ENCODE measurements around the gene ITLN1.
"Not testable (repeated sequence)": the region's sequence is repeated elsewhere in the genome, so short reads cannot be mapped to it uniquely, and the experiment has no call there.

The ITLN1 gene

DNA sequence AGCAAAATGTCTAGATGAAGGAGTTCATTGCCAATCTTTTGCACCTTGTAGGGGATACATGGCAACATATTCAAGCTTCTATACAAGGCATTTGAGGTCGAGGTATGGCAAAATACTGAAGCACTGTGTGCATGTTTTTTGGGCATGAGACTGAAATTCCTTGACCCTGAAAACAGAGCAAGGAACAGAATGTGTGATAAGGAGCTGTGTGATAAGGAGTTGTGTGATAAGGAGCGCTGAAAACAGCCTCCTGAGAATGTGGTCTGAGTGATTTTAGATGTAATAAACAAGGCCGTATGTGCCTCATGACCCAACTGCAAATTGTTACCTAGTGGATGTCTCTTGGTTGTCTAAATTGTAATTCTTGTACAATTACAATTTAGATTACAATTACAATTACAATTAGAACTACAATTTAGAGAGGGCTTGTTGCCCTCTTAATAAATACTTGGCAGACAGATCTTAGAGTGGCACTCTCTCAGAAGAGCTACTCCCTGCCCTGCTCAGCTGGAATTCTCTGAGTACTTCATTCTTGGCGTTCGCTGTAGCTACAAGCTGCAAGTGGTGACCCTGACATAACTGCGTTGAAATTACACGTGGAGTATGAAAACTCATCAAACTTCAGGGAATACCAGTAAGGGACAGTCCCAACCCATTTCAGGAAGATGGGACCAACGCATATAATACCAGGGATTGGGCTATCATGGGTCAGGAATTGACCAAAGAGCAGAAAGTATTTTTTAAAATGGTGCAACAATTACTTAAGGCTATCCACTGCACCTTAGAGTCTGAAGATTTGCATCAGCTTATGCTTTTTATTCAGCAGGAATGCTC lies 20.0 kb upstream of the ITLN1 start:
- Histone ChIP-seq H3K36me3 (ENCODE audit: control insufficient read depth in 1 of 2, insufficient read depth in 2 of 2, low read length in 2 of 2) (no peaks in the 10 kb centered on the region), H3K27me3 (ENCODE audit: low read depth, low read length) (no peaks in the 10 kb centered on the region), H3K4me1 (ENCODE audit: control insufficient read depth in 1 of 2, insufficient read depth in 2 of 2, low read length in 2 of 2) (no peaks in the 10 kb centered on the region), H3K27ac (ENCODE audit: low read length) (no peak overlapping the region), H3K4me3 (ENCODE audit: low read depth in 1 of 2, low read length in 2 of 2) (no peak overlapping the region), H3K9me3 (ENCODE audit: control insufficient read depth in 1 of 2, low read length in 2 of 2) (no peaks in the 10 kb centered on the region)

DNA sequence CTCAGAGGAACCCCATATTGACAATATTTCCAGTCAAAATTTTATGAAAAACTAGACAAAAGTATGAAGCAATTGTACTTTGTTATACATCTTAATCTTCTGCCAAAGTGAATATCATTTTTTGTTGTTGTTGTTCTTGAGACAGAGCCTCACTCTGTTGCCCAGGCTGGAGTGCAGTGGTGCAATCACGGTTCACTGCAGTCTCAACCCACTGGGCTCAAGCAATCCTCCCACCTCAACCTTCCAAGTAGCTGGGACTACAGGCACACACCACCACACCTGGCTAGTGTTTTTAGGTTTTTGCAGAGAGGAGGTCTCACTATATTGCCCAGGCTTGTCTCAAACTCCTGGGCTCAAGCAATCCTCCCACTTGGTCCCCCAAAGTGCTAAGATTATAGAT lies 17.3 kb upstream of the ITLN1 start:
- H3K4me1 ChIP-seq (ENCODE audit: control insufficient read depth in 1 of 2, insufficient read depth in 2 of 2, low read length in 2 of 2); H3K36me3 ChIP-seq (ENCODE audit: control insufficient read depth in 1 of 2, insufficient read depth in 2 of 2, low read length in 2 of 2); H3K27ac ChIP-seq (ENCODE audit: low read length); H3K27me3 ChIP-seq (ENCODE audit: low read depth, low read length); H3K4me3 ChIP-seq (ENCODE audit: low read depth in 1 of 2, low read length in 2 of 2); H3K9me3 ChIP-seq (ENCODE audit: control insufficient read depth in 1 of 2, low read length in 2 of 2): not testable (repeated sequence)

DNA sequence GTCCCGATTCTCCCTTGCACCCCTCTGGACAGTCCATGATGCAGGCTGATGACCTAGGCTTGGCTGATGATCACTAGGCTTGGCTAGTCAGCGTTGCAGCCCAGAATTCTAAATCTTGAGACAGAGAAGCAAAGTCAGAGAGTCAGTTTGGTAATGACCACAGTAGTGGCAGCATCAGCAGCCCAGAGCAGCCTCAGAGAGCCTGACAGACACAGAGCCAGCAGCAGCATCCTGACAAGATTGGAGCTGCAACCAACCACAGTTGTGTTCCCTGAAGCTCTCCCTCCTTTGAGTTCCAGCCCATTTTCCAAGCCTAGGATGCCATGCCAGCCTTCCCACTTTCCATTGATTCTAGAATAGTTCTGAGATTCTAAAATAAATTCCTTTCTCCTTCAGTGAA lies 16.8 kb upstream of the ITLN1 start:
- Histone ChIP-seq H3K4me3 (ENCODE audit: low read depth in 1 of 2, low read length in 2 of 2) (no peak overlapping the region), H3K9me3 (ENCODE audit: control insufficient read depth in 1 of 2, low read length in 2 of 2) (no peaks in the 10 kb centered on the region), H3K36me3 (ENCODE audit: control insufficient read depth in 1 of 2, insufficient read depth in 2 of 2, low read length in 2 of 2) (no peaks in the 10 kb centered on the region), H3K27ac (ENCODE audit: low read length) (no peak overlapping the region), H3K4me1 (ENCODE audit: control insufficient read depth in 1 of 2, insufficient read depth in 2 of 2, low read length in 2 of 2) (no peaks in the 10 kb centered on the region), H3K27me3 (ENCODE audit: low read depth, low read length) (no peaks in the 10 kb centered on the region)

DNA sequence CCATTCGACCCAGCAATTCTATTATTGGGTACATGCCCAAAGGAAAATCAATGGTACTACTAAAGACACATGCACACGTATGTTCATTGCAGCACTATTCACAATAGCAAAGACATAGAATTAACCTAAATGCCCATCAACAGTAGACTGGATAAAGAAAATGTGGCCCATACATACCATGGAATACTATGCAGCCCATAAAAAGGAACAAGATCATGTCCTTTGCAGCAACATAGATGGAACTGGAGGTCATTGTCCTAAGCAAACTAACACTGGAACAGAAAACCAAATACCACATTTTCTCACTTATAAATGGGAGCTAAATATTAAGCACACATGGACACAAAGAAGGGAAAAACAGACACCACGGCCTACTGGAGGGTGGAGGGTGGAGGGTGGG lies 15.7 kb upstream of the ITLN1 start:
- not testable (repeated sequence) for H3K36me3 ChIP-seq (ENCODE audit: control insufficient read depth in 1 of 2, insufficient read depth in 2 of 2, low read length in 2 of 2); H3K4me3 ChIP-seq (ENCODE audit: low read depth in 1 of 2, low read length in 2 of 2); H3K4me1 ChIP-seq (ENCODE audit: control insufficient read depth in 1 of 2, insufficient read depth in 2 of 2, low read length in 2 of 2); H3K9me3 ChIP-seq (ENCODE audit: control insufficient read depth in 1 of 2, low read length in 2 of 2); H3K27ac ChIP-seq (ENCODE audit: low read length); H3K27me3 ChIP-seq (ENCODE audit: low read depth, low read length)

DNA sequence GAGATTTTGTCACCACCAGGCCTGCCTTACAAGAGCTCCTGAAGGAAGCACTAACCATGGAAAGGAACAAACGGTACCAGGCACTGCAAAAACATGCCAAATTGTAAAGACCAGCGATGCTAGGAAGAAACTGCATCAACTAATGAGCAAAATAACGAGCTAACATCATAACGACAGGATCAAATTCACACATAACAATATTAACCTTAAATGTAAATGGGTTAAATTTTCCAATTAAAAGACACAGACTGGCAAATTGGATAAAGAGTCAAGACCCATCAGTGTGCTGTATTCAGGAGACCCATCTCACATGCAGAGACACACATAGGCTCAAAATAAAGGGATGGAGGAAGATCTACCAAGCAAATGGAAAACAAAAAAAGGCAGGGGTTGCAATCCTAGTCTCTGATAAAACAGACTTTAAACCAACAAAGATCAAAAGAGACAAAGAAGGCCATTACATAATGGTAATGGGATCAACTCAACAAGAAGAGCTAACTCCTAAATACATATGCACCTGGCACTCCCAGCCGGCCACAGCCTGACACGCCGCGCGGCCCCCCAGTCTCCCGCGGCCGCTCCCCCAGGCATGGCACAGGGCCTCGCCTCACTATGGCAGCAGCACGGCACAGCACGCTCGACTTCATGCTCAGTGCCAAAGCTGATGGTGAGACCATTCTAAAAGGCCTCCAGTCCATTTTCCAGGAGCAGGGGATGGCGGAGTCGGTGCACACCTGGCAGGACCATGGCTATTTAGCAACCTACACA lies 9.6 kb upstream of the ITLN1 start:
- not testable (repeated sequence) for H3K4me1 ChIP-seq (ENCODE audit: control insufficient read depth in 1 of 2, insufficient read depth in 2 of 2, low read length in 2 of 2); H3K36me3 ChIP-seq (ENCODE audit: control insufficient read depth in 1 of 2, insufficient read depth in 2 of 2, low read length in 2 of 2); H3K27ac ChIP-seq (ENCODE audit: low read length); H3K27me3 ChIP-seq (ENCODE audit: low read depth, low read length); H3K9me3 ChIP-seq (ENCODE audit: control insufficient read depth in 1 of 2, low read length in 2 of 2); H3K4me3 ChIP-seq (ENCODE audit: low read depth in 1 of 2, low read length in 2 of 2)

DNA sequence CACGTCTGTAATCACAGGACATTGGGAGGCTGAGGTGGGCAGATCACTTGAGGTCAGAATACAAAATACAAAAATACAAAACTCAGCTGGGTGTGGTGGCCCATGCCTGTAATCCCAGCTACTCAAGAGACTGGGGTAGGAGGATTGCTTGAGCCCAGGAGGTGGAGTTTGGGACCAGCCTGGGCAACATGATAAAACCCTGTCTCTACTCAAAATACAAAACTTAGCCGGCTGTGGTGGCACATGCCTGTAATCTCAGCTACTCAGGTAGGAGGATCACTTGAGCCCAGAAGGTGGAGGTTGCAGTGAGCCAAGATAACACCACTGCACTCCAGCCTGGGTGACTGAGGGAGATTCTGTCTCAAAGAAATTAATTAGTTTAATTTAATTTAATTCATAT lies 6.5 kb upstream of the ITLN1 start:
- peaks cover 0 to 7% of the 10 kb centered on the region in 2 donors for H3K9me3 ChIP-seq (ENCODE audit: control insufficient read depth in 1 of 2, low read length in 2 of 2)
- H3K27ac ChIP-seq (ENCODE audit: low read length) = no peak overlapping the region
- no peaks in the 10 kb centered on the region for H3K36me3 ChIP-seq (ENCODE audit: control insufficient read depth in 1 of 2, insufficient read depth in 2 of 2, low read length in 2 of 2)
- H3K4me1 ChIP-seq (ENCODE audit: control insufficient read depth in 1 of 2, insufficient read depth in 2 of 2, low read length in 2 of 2) = no peaks in the 10 kb centered on the region
- H3K27me3 ChIP-seq (ENCODE audit: low read depth, low read length) = no peaks in the 10 kb centered on the region
- no peak overlapping the region for H3K4me3 ChIP-seq (ENCODE audit: low read depth in 1 of 2, low read length in 2 of 2)

DNA sequence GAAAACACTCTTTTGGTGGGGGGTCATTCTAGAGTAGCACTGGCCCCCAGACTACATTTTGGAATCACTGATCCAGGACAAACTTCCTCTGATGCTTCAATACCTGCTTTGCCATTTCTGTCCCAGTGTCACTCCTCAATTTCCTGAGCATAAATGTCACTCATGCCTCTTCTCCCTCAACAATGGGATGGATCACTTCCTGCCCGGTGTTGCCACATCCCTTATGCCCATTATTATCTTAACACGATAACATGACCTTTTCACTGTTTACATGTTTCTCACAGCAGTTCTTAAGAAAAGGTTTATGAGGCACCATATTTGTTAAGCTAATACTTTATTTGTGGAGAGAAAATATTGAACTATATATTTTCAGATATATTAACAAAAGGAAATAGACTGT lies 3.9 kb upstream of the ITLN1 start:
- H3K27ac ChIP-seq (ENCODE audit: low read length) = no peak overlapping the region
- no peaks in the 10 kb centered on the region for H3K36me3 ChIP-seq (ENCODE audit: control insufficient read depth in 1 of 2, insufficient read depth in 2 of 2, low read length in 2 of 2)
- no peaks in the 10 kb centered on the region for H3K4me1 ChIP-seq (ENCODE audit: control insufficient read depth in 1 of 2, insufficient read depth in 2 of 2, low read length in 2 of 2)
- no peak overlapping the region for H3K4me3 ChIP-seq (ENCODE audit: low read depth in 1 of 2, low read length in 2 of 2)
- H3K9me3 ChIP-seq (ENCODE audit: control insufficient read depth in 1 of 2, low read length in 2 of 2) = no peaks in the 10 kb centered on the region
- no peaks in the 10 kb centered on the region for H3K27me3 ChIP-seq (ENCODE audit: low read depth, low read length)

DNA sequence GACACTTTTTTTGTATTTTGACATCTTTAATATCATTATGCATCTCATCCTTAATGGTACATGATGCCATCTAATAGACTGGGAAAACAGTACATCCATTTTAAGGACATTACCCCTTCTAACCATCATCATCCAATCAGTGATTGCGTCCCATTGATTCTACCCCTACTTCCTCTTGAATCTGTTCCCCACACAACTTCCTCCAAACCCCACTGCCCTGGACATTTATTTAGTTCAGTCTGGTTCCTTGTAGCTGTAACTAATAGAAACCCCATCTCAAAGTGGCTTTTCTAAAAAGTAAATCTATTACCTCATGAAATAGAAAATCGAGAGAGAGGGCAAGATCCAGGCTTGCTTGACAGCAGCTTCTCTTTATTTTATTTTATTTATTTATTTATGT lies 2.1 kb upstream of the ITLN1 start:
- no peak overlapping the region for H3K4me3 ChIP-seq (ENCODE audit: low read depth in 1 of 2, low read length in 2 of 2)
- H3K9me3 ChIP-seq (ENCODE audit: control insufficient read depth in 1 of 2, low read length in 2 of 2) = no peaks in the 10 kb centered on the region
- no peaks in the 10 kb centered on the region for H3K27me3 ChIP-seq (ENCODE audit: low read depth, low read length)
- H3K27ac ChIP-seq (ENCODE audit: low read length) = no peak overlapping the region
- no peaks in the 10 kb centered on the region for H3K36me3 ChIP-seq (ENCODE audit: control insufficient read depth in 1 of 2, insufficient read depth in 2 of 2, low read length in 2 of 2)
- H3K4me1 ChIP-seq (ENCODE audit: control insufficient read depth in 1 of 2, insufficient read depth in 2 of 2, low read length in 2 of 2) = no peaks in the 10 kb centered on the region

DNA sequence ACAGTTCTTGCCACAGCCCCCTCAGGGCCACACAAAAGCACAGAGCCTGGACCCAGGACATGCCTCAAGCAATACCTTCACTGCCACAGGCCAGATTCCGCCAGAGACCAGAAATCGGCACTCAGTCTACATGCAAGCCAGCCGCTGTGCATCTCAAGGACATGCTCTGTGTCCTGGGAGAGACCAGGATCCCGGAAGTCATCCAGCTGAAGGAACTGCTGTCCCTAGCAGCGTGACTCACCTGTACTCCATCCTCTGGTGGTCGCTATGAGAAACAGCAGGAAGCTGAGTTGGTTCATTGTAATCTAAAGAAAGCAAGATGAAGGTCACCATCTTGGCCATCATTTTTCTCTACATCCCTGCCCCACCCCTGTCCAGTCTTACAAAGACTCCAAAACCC lies 401 bp downstream of the ITLN1 start:
- Histone ChIP-seq H3K27me3 (ENCODE audit: low read depth, low read length) (no peaks in the 10 kb centered on the region), H3K4me1 (ENCODE audit: control insufficient read depth in 1 of 2, insufficient read depth in 2 of 2, low read length in 2 of 2) (no peaks in the 10 kb centered on the region), H3K9me3 (ENCODE audit: control insufficient read depth in 1 of 2, low read length in 2 of 2) (no peaks in the 10 kb centered on the region), H3K36me3 (ENCODE audit: control insufficient read depth in 1 of 2, insufficient read depth in 2 of 2, low read length in 2 of 2) (no peaks in the 10 kb centered on the region), H3K4me3 (ENCODE audit: low read depth in 1 of 2, low read length in 2 of 2) (no peak overlapping the region), H3K27ac (ENCODE audit: low read length) (no peak overlapping the region)

DNA sequence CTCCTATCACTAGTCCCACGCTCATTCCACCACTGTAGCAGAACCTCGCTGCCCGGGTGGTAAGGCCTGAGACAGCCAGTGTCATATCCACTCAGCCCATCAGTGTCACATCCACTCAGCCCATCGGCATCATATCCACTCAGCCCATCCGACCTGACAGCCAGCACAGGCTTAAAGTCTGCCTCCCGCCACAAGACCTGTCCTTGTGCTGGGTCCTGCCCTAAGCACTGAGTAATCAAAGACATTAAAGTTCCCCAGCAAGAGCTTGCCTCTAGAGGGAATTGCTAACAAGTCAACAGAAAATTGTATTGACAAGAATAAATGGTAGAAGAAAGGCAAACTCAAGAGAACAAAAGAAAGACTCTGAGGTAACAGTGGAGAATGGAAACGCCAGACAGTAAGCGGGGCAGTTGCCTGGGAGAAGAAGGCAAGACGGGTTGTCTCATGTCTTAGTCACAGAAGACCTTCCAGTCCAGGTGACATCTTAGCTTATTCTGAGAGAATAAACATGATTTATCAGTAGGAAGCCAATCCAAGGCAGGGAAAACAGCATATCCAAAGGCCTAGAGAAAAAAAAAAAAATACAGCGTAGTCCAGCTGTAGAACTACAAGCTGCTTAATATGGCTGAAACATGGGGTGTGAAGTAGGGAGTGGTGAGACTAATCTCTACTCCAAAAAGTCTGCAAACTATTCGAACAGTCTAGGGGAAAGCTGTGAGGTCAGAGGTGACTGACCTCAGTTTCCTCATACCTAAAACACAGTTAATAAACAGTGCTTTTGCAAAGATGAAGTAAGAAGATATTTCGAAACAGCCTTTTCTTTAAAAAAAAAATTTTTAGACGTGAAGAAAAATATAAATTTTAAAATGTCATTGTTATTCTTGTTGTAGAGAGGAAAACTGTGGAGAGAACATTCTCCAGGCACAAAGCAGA lies 1.1 kb downstream of the ITLN1 start:
- Histone ChIP-seq H3K9me3 (ENCODE audit: control insufficient read depth in 1 of 2, low read length in 2 of 2) (no peaks in the 10 kb centered on the region), H3K36me3 (ENCODE audit: control insufficient read depth in 1 of 2, insufficient read depth in 2 of 2, low read length in 2 of 2) (no peaks in the 10 kb centered on the region), H3K4me1 (ENCODE audit: control insufficient read depth in 1 of 2, insufficient read depth in 2 of 2, low read length in 2 of 2) (no peaks in the 10 kb centered on the region), H3K27ac (ENCODE audit: low read length) (no peak overlapping the region), H3K4me3 (ENCODE audit: low read depth in 1 of 2, low read length in 2 of 2) (no peak overlapping the region), H3K27me3 (ENCODE audit: low read depth, low read length) (no peaks in the 10 kb centered on the region)

DNA sequence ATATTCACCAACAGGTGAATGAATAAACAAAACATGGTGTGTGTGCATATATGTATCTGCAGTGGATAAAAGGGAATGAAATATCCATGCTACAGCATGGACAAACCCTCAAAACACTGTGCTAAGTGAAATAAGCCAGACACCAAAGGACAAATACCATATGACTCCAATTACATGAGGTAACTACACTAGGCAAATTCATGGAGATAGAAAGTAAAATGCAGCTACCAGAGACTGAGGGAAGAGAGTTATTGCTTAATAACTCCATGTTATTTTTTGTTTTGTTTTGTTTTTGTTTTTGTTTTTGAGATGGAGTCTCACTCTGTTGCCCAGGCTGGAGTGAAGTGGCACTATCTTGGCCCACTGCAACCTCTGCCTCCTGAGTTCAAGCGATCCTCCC lies 2.4 kb downstream of the ITLN1 start:
- H3K4me3 ChIP-seq (ENCODE audit: low read depth in 1 of 2, low read length in 2 of 2) = no peak overlapping the region
- H3K27me3 ChIP-seq (ENCODE audit: low read depth, low read length) = no peaks in the 10 kb centered on the region

More for the DNA sequence above, 2.4 kb downstream of the ITLN1 start:
- no peaks in the 10 kb centered on the region for H3K9me3 ChIP-seq (ENCODE audit: control insufficient read depth in 1 of 2, low read length in 2 of 2)
- no peaks in the 10 kb centered on the region for H3K4me1 ChIP-seq (ENCODE audit: control insufficient read depth in 1 of 2, insufficient read depth in 2 of 2, low read length in 2 of 2)
- H3K27ac ChIP-seq (ENCODE audit: low read length) = no peak overlapping the region
- no peaks in the 10 kb centered on the region for H3K36me3 ChIP-seq (ENCODE audit: control insufficient read depth in 1 of 2, insufficient read depth in 2 of 2, low read length in 2 of 2)

All from muscle layer of duodenum (tissue), 2 donors.